Measurements from ENCODE around the gene LEMD2. TPM values are rescaled to one million over a fixed set of nuclear protein-coding genes. Genes with fewer than 3 reads are reported as not detected.
A peak's percentile ranks its signal among the peaks of the same experiment; 100 is the strongest.

The LEMD2 gene
- polyA plus RNA-seq, 4 donors, result 48.1 to 53.0 (median 52.1) TPM

DNA sequence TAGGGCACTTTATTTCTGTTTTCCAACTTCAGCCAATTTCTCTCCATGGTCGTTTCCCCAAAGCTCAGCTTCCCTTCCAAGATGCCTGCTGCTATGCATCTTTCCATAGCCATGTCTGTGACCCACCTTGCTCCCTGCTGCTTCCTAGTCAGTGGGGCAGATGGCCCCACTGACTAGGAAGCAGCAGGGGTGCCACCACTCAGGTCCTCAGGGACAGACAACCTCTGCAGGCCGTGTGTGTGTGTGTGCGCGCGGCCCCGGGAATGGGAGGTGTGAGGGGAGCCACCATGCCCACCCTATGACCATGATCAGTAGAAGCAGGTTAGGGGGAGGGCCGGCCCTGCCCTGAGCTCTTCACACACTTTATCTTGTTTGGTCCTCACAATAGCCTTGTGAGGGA is 39.5 kb downstream of the LEMD2 start:
- WGBS, 3 donors, result 83 to 87% (median 84%) methylated on average over 7 of the region's 7 CpGs
- Histone ChIP-seq H3K27ac (ENCODE audit: low read depth in 1 of 3, low read length in 2 of 3) (no peak overlapping the region), H3K4me1 (ENCODE audit: control insufficient read depth in 3 of 3, insufficient read depth in 2 of 3, low read depth in 1 of 3, low read length in 2 of 3) (peaks cover 0 to 43% (median 0%) of the 10 kb centered on the region in 3 donors), H3K36me3 (ENCODE audit: control insufficient read depth in 3 of 3, insufficient read depth in 2 of 3, low read depth in 1 of 3, low read length in 3 of 3) (no peaks in the 10 kb centered on the region), H3K9me3 (ENCODE audit: control insufficient read depth in 2 of 2, insufficient read depth in 1 of 2, low read depth in 1 of 2, low read length in 1 of 2) (no peaks in the 10 kb centered on the region), H3K4me3 (ENCODE audit: low read depth in 1 of 3, low read length in 3 of 3) (no peak overlapping the region), H3K27me3 (ENCODE audit: control insufficient read depth in 3 of 3, insufficient read depth in 3 of 3, low read length in 3 of 3) (peaks cover 0 to 3% (median 0%) of the 10 kb centered on the region in 3 donors)
- DNase-seq (no peak), FAIRE-seq (no peak)

- Histone ChIP-seq H3K27me3 (ENCODE audit: control insufficient read depth in 3 of 3, insufficient read depth in 3 of 3, low read length in 3 of 3) (peaks cover 0 to 3% (median 0%) of the 10 kb centered on the region in 3 donors), H3K4me3 (ENCODE audit: low read depth in 1 of 3, low read length in 3 of 3) (no peak overlapping the region), H3K9me3 (ENCODE audit: control insufficient read depth in 2 of 2, insufficient read depth in 1 of 2, low read depth in 1 of 2, low read length in 1 of 2) (no peaks in the 10 kb centered on the region), H3K27ac (ENCODE audit: low read depth in 1 of 3, low read length in 2 of 3) (no peak overlapping the region), H3K36me3 (ENCODE audit: control insufficient read depth in 3 of 3, insufficient read depth in 2 of 3, low read depth in 1 of 3, low read length in 3 of 3) (no peaks in the 10 kb centered on the region), H3K4me1 (ENCODE audit: control insufficient read depth in 3 of 3, insufficient read depth in 2 of 3, low read depth in 1 of 3, low read length in 2 of 3) (peaks cover 0 to 49% (median 0%) of the 10 kb centered on the region in 3 donors)
- FAIRE-seq, result no peak
- no peak for DNase-seq
- WGBS, 3 donors, result 83 to 86% (median 84%) methylated on average over 4 of the region's 4 CpGs
Measured at GRCh38 chr6:33748841-33749240, 40.1 kb downstream of the LEMD2 start.

DNA sequence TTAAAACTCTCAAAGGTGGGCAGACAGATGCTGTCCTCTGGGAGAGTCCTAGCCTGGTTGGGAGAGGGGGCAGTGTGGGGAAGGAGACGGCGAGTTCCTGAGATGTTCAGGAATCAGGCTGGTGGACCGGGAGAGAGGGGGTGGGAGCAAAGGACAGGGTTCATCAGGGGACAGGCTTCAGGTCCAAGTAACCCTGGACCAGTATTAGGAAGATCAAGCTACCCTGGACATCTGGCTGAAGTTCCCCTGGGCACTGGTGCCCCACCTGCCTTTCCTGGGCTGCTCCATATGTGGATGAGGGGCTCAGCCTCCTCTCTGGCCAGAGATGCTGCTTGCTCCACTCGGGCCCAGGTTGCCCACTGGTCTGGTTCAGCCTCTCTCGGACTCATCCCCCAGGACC is 41.1 kb downstream of the LEMD2 start:
- DNase-seq (no peak), FAIRE-seq (no peak)
- 92 to 96% (median 93%) methylated on average over 5 of the region's 5 CpGs for WGBS, 3 donors
- Histone ChIP-seq H3K36me3 (ENCODE audit: control insufficient read depth in 3 of 3, insufficient read depth in 2 of 3, low read depth in 1 of 3, low read length in 3 of 3) (no peaks in the 10 kb centered on the region), H3K4me1 (ENCODE audit: control insufficient read depth in 3 of 3, insufficient read depth in 2 of 3, low read depth in 1 of 3, low read length in 2 of 3) (peaks cover 0 to 56% (median 0%) of the 10 kb centered on the region in 3 donors), H3K27me3 (ENCODE audit: control insufficient read depth in 3 of 3, insufficient read depth in 3 of 3, low read length in 3 of 3) (peaks cover 0 to 3% (median 0%) of the 10 kb centered on the region in 3 donors), H3K4me3 (ENCODE audit: low read depth in 1 of 3, low read length in 3 of 3) (no peak overlapping the region), H3K9me3 (ENCODE audit: control insufficient read depth in 2 of 2, insufficient read depth in 1 of 2, low read depth in 1 of 2, low read length in 1 of 2) (no peaks in the 10 kb centered on the region), H3K27ac (ENCODE audit: low read depth in 1 of 3, low read length in 2 of 3) (peak overlapping the region in 1 of 3 donors; percentile 86)

- Histone ChIP-seq H3K9me3 (ENCODE audit: control insufficient read depth in 2 of 2, insufficient read depth in 1 of 2, low read depth in 1 of 2, low read length in 1 of 2) (no peaks in the 10 kb centered on the region), H3K27me3 (ENCODE audit: control insufficient read depth in 3 of 3, insufficient read depth in 3 of 3, low read length in 3 of 3) (peaks cover 0 to 3% (median 0%) of the 10 kb centered on the region in 3 donors), H3K4me1 (ENCODE audit: control insufficient read depth in 3 of 3, insufficient read depth in 2 of 3, low read depth in 1 of 3, low read length in 2 of 3) (peaks cover 0 to 48% (median 0%) of the 10 kb centered on the region in 3 donors), H3K36me3 (ENCODE audit: control insufficient read depth in 3 of 3, insufficient read depth in 2 of 3, low read depth in 1 of 3, low read length in 3 of 3) (no peaks in the 10 kb centered on the region), H3K27ac (ENCODE audit: low read depth in 1 of 3, low read length in 2 of 3) (peak within 1 kb of the TSS in 2 of 3 donors; percentile 76 to 86), H3K4me3 (ENCODE audit: low read depth in 1 of 3, low read length in 3 of 3) (peak within 1 kb of the TSS in 1 of 3 donors; percentile 3)
- FAIRE-seq (no peak), DNase-seq (no peak)
- WGBS, 3 donors, result 52 to 77% (median 73%) methylated on average over 10 of the region's 10 CpGs
Measured at GRCh38 chr6:33746651-33747100, 42.3 kb downstream of the LEMD2 start, which contains the start of gene IP6K3. Gene IP6K3, minus strand, starts transcription at chr6:33746905. Its CDS starts 11,429 bp downstream, at chr6:33735476.

GRCh38 chr6:33746036-33746600 is 42.8 kb downstream of the LEMD2 start:
- Histone ChIP-seq H3K27me3 (ENCODE audit: control insufficient read depth in 3 of 3, insufficient read depth in 3 of 3, low read length in 3 of 3) (peaks cover 0 to 3% (median 0%) of the 10 kb centered on the region in 3 donors), H3K27ac (ENCODE audit: low read depth in 1 of 3, low read length in 2 of 3) (peak overlapping the region in 2 of 3 donors; percentile 76 to 86), H3K36me3 (ENCODE audit: control insufficient read depth in 3 of 3, insufficient read depth in 2 of 3, low read depth in 1 of 3, low read length in 3 of 3) (no peaks in the 10 kb centered on the region), H3K4me1 (ENCODE audit: control insufficient read depth in 3 of 3, insufficient read depth in 2 of 3, low read depth in 1 of 3, low read length in 2 of 3) (peaks cover 0 to 42% (median 0%) of the 10 kb centered on the region in 3 donors), H3K9me3 (ENCODE audit: control insufficient read depth in 2 of 2, insufficient read depth in 1 of 2, low read depth in 1 of 2, low read length in 1 of 2) (no peaks in the 10 kb centered on the region), H3K4me3 (ENCODE audit: low read depth in 1 of 3, low read length in 3 of 3) (peak overlapping the region in 1 of 3 donors; percentile 3)
- peak in 1 of 2 donors; percentile 26 for DNase-seq
- 42 to 57% (median 51%) methylated on average over 9 to 14 of the region's 14 CpGs for WGBS, 3 donors
- FAIRE-seq, result no peak

DNA sequence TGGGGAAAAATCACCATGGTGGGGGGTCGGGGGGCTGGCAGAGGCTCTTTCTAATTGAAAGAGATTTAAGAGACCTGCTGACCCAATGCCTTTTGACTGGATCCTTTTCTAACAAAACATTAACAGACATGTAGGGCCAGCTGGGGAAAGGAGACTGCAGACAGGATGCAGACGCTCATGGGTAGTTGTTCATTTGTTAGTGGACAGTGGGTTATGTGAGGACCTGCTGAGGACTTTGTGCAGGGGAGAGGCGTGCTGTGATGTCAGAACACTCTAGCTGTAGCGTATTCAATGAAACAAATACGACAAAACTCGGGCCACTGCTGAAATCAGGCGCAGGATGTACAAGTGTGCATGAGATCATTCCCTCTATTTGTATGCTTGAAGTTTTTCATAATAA is 43.4 kb downstream of the LEMD2 start:
- H3K9me3 ChIP-seq (ENCODE audit: control insufficient read depth in 2 of 2, insufficient read depth in 1 of 2, low read depth in 1 of 2, low read length in 1 of 2), result no peaks in the 10 kb centered on the region
- peaks cover 0 to 42% (median 0%) of the 10 kb centered on the region in 3 donors for H3K4me1 ChIP-seq (ENCODE audit: control insufficient read depth in 3 of 3, insufficient read depth in 2 of 3, low read depth in 1 of 3, low read length in 2 of 3)
- H3K4me3 ChIP-seq (ENCODE audit: low read depth in 1 of 3, low read length in 3 of 3), result no peak overlapping the region
- H3K36me3 ChIP-seq (ENCODE audit: control insufficient read depth in 3 of 3, insufficient read depth in 2 of 3, low read depth in 1 of 3, low read length in 3 of 3), result no peaks in the 10 kb centered on the region
- H3K27me3 ChIP-seq (ENCODE audit: control insufficient read depth in 3 of 3, insufficient read depth in 3 of 3, low read length in 3 of 3), result peaks cover 0 to 3% (median 0%) of the 10 kb centered on the region in 3 donors
- DNase-seq (peak in 1 of 2 donors; percentile 70), FAIRE-seq (no peak)
- WGBS, 3 donors, result 44 to 66% (median 64%) methylated on average over 7 of the region's 7 CpGs
- peak overlapping the region in 2 of 3 donors; percentile 76 to 86 for H3K27ac ChIP-seq (ENCODE audit: low read depth in 1 of 3, low read length in 2 of 3)

- H3K36me3 ChIP-seq (ENCODE audit: control insufficient read depth in 3 of 3, insufficient read depth in 2 of 3, low read depth in 1 of 3, low read length in 3 of 3), result no peaks in the 10 kb centered on the region
- peaks cover 0 to 47% (median 0%) of the 10 kb centered on the region in 3 donors for H3K4me1 ChIP-seq (ENCODE audit: control insufficient read depth in 3 of 3, insufficient read depth in 2 of 3, low read depth in 1 of 3, low read length in 2 of 3)
- WGBS, 3 donors, result 17 to 52% (median 29%) methylated on average over 12 to 13 of the region's 13 CpGs
- H3K27me3 ChIP-seq (ENCODE audit: control insufficient read depth in 3 of 3, insufficient read depth in 3 of 3, low read length in 3 of 3), result peaks cover 0 to 3% (median 0%) of the 10 kb centered on the region in 3 donors
- H3K27ac ChIP-seq (ENCODE audit: low read depth in 1 of 3, low read length in 2 of 3), result peak overlapping the region in 2 of 3 donors; percentile 76 to 86
- DNase-seq (peak; percentile 53 to 88), FAIRE-seq (no peak)
- H3K4me3 ChIP-seq (ENCODE audit: low read depth in 1 of 3, low read length in 3 of 3), result no peak overlapping the region
- H3K9me3 ChIP-seq (ENCODE audit: control insufficient read depth in 2 of 2, insufficient read depth in 1 of 2, low read depth in 1 of 2, low read length in 1 of 2), result no peaks in the 10 kb centered on the region
Measured at GRCh38 chr6:33744895-33745546, 43.9 kb downstream of the LEMD2 start.

DNA sequence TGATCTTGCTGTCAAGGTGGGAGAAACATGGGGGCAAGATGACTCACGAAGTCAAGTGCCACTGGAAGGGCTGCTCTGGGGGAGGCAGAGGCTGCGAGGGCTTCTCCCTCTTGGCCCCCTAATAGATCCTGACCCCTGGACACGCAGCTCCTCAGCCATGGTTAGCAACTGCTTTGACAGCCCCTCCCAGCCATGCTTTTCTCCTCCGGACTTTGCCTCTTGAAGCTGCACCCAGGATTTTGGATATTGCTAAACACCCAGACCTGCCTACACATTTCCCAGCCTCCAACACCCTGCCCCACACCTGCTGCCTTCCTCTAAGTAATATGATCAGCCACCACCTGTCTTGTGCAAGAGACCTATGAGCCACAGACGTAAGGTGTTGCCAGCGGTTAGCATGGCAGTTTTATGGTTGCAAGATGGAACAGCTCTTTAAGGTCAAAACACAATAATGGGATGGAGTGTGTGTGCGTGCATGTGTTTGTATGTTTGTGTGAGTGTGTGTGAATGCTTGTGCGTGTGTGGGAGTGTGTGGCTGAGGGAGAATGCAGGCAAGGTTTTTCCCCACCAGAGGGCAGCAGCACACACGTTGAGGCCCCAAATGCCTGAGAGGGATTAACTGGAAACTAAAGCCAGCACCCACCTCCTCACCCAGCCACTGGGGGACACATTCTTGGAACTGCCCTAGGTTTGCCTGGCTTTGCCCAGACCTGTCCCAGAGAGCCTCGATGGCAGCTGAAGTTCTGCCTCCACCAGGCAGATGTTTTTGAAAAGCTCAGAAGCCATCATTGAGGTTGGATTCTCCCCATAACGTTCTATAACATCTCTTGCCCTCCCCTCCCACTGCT is 44.7 kb downstream of the LEMD2 start:
- DNase-seq (peak; percentile 71 to 92), FAIRE-seq (no peak)
- Histone ChIP-seq H3K9me3 (ENCODE audit: control insufficient read depth in 2 of 2, insufficient read depth in 1 of 2, low read depth in 1 of 2, low read length in 1 of 2) (no peaks in the 10 kb centered on the region), H3K27me3 (ENCODE audit: control insufficient read depth in 3 of 3, insufficient read depth in 3 of 3, low read length in 3 of 3) (peaks cover 0 to 3% (median 0%) of the 10 kb centered on the region in 3 donors), H3K36me3 (ENCODE audit: control insufficient read depth in 3 of 3, insufficient read depth in 2 of 3, low read depth in 1 of 3, low read length in 3 of 3) (no peaks in the 10 kb centered on the region), H3K27ac (ENCODE audit: low read depth in 1 of 3, low read length in 2 of 3) (peak overlapping the region in 1 of 3 donors; percentile 76), H3K4me1 (ENCODE audit: control insufficient read depth in 3 of 3, insufficient read depth in 2 of 3, low read depth in 1 of 3, low read length in 2 of 3) (peaks cover 0 to 55% (median 0%) of the 10 kb centered on the region in 3 donors), H3K4me3 (ENCODE audit: low read depth in 1 of 3, low read length in 3 of 3) (no peak overlapping the region)
- WGBS, 3 donors, result 3 to 29% (median 23%) methylated on average over 11 of the region's 11 CpGs
